CD4-positive, alpha-beta T cell (primary cell): Measurements from ENCODE around the gene NR2C2. TPM values are rescaled to one million over a fixed set of nuclear protein-coding genes. Genes with fewer than 3 reads are reported as not detected.

Source experiments
- ATAC-seq: fragments of 200-7000 bp; cut with Tn5 transposase; one replicate; pipeline ENCODE4 v1.10.0; 2022; ENCODE audit warnings: mild to moderate bottlenecking; ENCODE audit not compliant: poor library complexity
- CTCF ChIA-PET: fragments of 350-600 bp; sonication (Branson Sonifier 250); formaldehyde crosslinking; loops from one replicate; lab custom pipeline; 2021; ENCODE audit warnings: antibody characterized with exemption, inconsistent platforms; lab: Charles Lee
- POLR2A ChIA-PET: fragments of 350-600 bp; sonication (Branson Sonifier 250); formaldehyde crosslinking; loops from one replicate; lab custom pipeline; 2021; ENCODE audit warnings: antibody characterized with exemption, inconsistent platforms; lab: Charles Lee
- DNase-seq, 14 experiments: peaks; one replicate each; pipeline ENCODE4 v3.0.0-alpha.2; 2013 to 2020; ENCODE audit warnings: mixed read lengths in 2 of 14
- H3K27ac ChIP-seq, 2 donors: one replicate each; pipeline versions ENCODE4 v1.5.1 to v1.7.0; 2013; ENCODE audit warnings: low read length in 2 of 2, low read depth in 1 of 2, mild to moderate bottlenecking in 1 of 2
- H3K27me3 ChIP-seq, 2 experiments: 1 replicate in 1 of 2; 2 replicates in 1 of 2; pipeline versions ENCODE4 v1.6.1 to v1.7.0; 2013; ENCODE audit warnings: low read length in 2 of 2, control low read depth in 1 of 2, mild to moderate bottlenecking in 1 of 2, moderate library complexity in 1 of 2; ENCODE audit not compliant: insufficient read depth in 2 of 2, control insufficient read depth in 1 of 2
- H3K36me3 ChIP-seq: one replicate; pipeline ENCODE4 v1.6.1; 2013; ENCODE audit warnings: low read length, control low read depth; ENCODE audit not compliant: insufficient read depth
- H3K4me1 ChIP-seq: one replicate; pipeline ENCODE4 v1.6.1; 2013; ENCODE audit warnings: low read length, control low read depth; ENCODE audit not compliant: insufficient read depth
- H3K4me3 ChIP-seq: one replicate; pipeline ENCODE4 v1.5.1; 2013; ENCODE audit warnings: mild to moderate bottlenecking, low read length, moderate library complexity
- H3K9me3 ChIP-seq, 2 experiments: 1 replicate in 1 of 2; 2 replicates in 1 of 2; pipeline versions ENCODE4 v1.6.1 to v1.7.0; 2013; ENCODE audit warnings: low read length in 2 of 2, mild to moderate bottlenecking in 2 of 2, control low read depth in 1 of 2, moderate library complexity in 1 of 2; ENCODE audit not compliant: control insufficient read depth in 1 of 2, insufficient read depth in 1 of 2
- H3K27ac Mint-ChIP-seq: one replicate; pipeline ENCODE4 v1.8.0; 2020; ENCODE audit warnings: mixed read lengths
- H3K27me3 Mint-ChIP-seq: one replicate; pipeline ENCODE4 v1.8.0; 2021; ENCODE audit warnings: mixed read lengths
- H3K36me3 Mint-ChIP-seq: one replicate; pipeline ENCODE4 v1.8.0; 2021; ENCODE audit warnings: low read depth, mixed read lengths
- H3K4me1 Mint-ChIP-seq: one replicate; pipeline ENCODE4 v1.8.0; 2021; ENCODE audit warnings: low read depth, mixed read lengths
- H3K4me3 Mint-ChIP-seq: one replicate; pipeline ENCODE4 v1.8.0; 2020; ENCODE audit warnings: mild to moderate bottlenecking, mixed read lengths
- H3K9me3 Mint-ChIP-seq: one replicate; pipeline ENCODE4 v1.8.0; 2020; ENCODE audit warnings: mixed read lengths
- intact Hi-C, 2 experiments: fragments of 100-400 bp; cut with DNase I in 1 of 2; cut with micrococcal nuclease in 1 of 2; formaldehyde crosslinking; loops; one replicate each; pipeline versions ENCODE4 v1.15.1 to v1.9.0; 2023 to 2025; cut with DNase I, micrococcal nuclease
- total RNA-seq, 174 experiments: library from RNA in 2 of 174; stranded (reverse) in 2 of 174; gene quantifications; one replicate each; pipeline ENCODE4 v1.2.3 and lab custom pipeline; 2021 to 2026
- TF ChIP-seq, protein P1 (sequence below): fragments of 200-600 bp; IDR thresholded peaks from one replicate; pipeline ENCODE4 v1.8.0; 2022; ENCODE audit warnings: antibody characterized with exemption, mild to moderate bottlenecking

The NR2C2 gene
- total RNA-seq, 2 experiments from 2014 or later = 37.0 to 42.1 TPM

DNA sequence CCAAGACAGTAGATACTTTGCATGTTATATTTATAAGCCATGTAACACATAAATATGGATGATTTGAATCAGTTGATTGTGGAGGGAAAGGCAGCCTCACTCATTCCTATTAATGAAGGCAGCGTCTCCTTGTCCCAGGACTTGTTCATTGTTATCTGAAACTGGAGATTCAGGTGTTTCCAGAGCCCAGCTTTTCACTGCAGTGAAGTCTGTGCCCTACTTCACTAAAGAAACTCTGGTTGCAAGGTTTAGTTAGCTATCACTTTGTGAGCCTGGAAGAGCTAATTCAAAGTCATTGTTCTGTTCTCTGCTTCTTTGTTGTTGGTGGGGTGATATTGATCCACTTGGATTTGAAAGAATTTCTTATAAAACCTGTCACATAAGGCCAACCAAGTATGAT is 9.8 kb downstream of the NR2C2 start:
- intact Hi-C loops = no loop called here
- peaks cover 17% of the 10 kb centered on the region for H3K36me3 ChIP-seq
- ATAC-seq = no peak
- no peaks in the 10 kb centered on the region for H3K27me3 Mint-ChIP-seq
- peaks cover 60% of the 10 kb centered on the region for H3K4me1 Mint-ChIP-seq
- no peaks in the 10 kb centered on the region for H3K9me3 ChIP-seq
- TF ChIP-seq, protein P1, sequence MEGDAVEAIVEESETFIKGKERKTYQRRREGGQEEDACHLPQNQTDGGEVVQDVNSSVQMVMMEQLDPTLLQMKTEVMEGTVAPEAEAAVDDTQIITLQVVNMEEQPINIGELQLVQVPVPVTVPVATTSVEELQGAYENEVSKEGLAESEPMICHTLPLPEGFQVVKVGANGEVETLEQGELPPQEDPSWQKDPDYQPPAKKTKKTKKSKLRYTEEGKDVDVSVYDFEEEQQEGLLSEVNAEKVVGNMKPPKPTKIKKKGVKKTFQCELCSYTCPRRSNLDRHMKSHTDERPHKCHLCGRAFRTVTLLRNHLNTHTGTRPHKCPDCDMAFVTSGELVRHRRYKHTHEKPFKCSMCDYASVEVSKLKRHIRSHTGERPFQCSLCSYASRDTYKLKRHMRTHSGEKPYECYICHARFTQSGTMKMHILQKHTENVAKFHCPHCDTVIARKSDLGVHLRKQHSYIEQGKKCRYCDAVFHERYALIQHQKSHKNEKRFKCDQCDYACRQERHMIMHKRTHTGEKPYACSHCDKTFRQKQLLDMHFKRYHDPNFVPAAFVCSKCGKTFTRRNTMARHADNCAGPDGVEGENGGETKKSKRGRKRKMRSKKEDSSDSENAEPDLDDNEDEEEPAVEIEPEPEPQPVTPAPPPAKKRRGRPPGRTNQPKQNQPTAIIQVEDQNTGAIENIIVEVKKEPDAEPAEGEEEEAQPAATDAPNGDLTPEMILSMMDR = no peak
- peaks cover 35% of the 10 kb centered on the region for H3K36me3 Mint-ChIP-seq
- H3K27ac ChIP-seq = no peak overlapping the region
- H3K9me3 Mint-ChIP-seq = no peaks in the 10 kb centered on the region
- no peak overlapping the region for H3K27ac Mint-ChIP-seq
- ChIA-PET POLR2A (interaction anchor here (1.1 to 2.0 kb wide), 2 partner anchors 9 to 10 kb away, joined by 3 to 8 read pairs; partner anchors contain the start of gene NR2C2), CTCF (no interaction called here)
- no peak overlapping the region for H3K4me3 Mint-ChIP-seq
- H3K4me1 ChIP-seq = peaks cover 19% of the 10 kb centered on the region
- H3K4me3 ChIP-seq = no peak overlapping the region
- H3K27me3 ChIP-seq = no peaks in the 10 kb centered on the region
- no peak for DNase-seq

DNA sequence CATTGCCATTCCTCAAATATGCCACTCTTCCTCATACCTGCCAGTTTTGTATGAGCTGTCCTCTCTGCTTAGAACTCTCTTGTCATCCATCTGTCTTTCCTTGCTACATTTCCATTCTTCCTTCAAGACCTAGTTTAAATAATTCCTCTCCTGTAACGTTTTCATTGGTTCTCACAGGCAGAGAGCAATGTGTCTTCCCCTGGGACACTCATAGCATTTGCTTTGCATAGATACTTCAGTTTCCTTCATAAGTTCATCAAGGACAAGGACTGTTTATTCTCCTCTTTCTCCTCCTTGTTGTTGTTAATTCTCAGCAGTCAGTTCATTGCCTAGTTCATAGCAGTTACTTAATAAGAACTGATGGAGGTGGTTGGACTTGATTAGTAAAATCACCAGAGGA is 10.5 kb downstream of the NR2C2 start:
- ATAC-seq (no peak), DNase-seq (no peak)
- Histone ChIP-seq H3K4me3 (no peak overlapping the region), H3K9me3 (no peaks in the 10 kb centered on the region), H3K36me3 (peaks cover 10% of the 10 kb centered on the region), H3K27ac (no peak overlapping the region), H3K4me1 (peaks cover 13% of the 10 kb centered on the region), H3K27me3 (no peaks in the 10 kb centered on the region)
- Mint-ChIP-seq H3K27ac (peak overlapping the region; percentile 1), H3K4me1 (peaks cover 53% of the 10 kb centered on the region), H3K4me3 (no peak overlapping the region), H3K9me3 (no peaks in the 10 kb centered on the region), H3K27me3 (no peaks in the 10 kb centered on the region), H3K36me3 (peaks cover 43% of the 10 kb centered on the region)
- ChIA-PET CTCF (no interaction called here), POLR2A (no interaction called here)
- TF ChIP-seq, protein P1 = no peak
- intact Hi-C loops = no loop called here

DNA sequence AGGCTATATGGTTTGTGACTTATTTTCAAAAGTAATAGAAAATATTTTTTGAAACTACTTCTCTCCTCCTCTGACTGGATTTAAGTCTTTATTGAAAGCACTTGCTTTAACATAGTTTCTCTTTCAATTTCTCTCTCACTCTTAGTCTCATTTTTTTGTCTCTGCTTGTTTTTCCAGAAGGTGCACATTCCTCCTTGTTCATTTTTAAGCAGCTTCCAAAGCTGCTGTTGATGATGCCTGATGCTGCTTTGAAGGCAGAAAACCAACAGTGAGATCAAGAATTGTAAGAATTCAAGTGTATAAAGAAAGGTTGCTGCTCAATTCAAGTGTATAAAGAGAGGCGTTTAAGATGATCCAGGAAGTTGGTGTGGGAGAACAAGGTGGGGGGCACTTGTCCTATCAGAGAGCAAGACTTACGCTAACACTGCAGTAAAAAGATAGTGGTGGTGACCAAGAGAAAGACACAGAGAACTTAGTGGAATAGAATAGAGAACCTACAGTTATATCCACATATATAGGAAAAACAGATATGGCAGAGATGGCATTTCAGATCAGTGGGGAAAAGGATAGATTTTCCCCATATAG is 12.1 kb downstream of the NR2C2 start:
- no peaks in the 10 kb centered on the region for H3K27me3 ChIP-seq
- peaks cover 10% of the 10 kb centered on the region for H3K36me3 ChIP-seq
- H3K4me1 ChIP-seq = peaks cover 12% of the 10 kb centered on the region
- DNase-seq (peak in 1 of 14 experiments; percentile 17), ATAC-seq (no peak)
- peaks cover 50% of the 10 kb centered on the region for H3K4me1 Mint-ChIP-seq
- ChIA-PET CTCF (no interaction called here), POLR2A (no interaction called here)
- no peaks in the 10 kb centered on the region for H3K27me3 Mint-ChIP-seq
- intact Hi-C loops = no loop called here
- H3K9me3 Mint-ChIP-seq = no peaks in the 10 kb centered on the region
- H3K4me3 ChIP-seq = peak overlapping the region; percentile 22
- peak overlapping the region; percentile 70 for H3K27ac Mint-ChIP-seq
- H3K9me3 ChIP-seq = no peaks in the 10 kb centered on the region
- peak overlapping the region; percentile 79 for H3K4me3 Mint-ChIP-seq
- TF ChIP-seq, protein P1 = no peak
- peak overlapping the region in 1 of 2 donors; percentile 20 for H3K27ac ChIP-seq
- peaks cover 45% of the 10 kb centered on the region for H3K36me3 Mint-ChIP-seq
